Measurements from ENCODE around the gene KCNJ16. TPM values are rescaled to one million over a fixed set of nuclear protein-coding genes. Genes with fewer than 3 reads are reported as not detected.

KCNJ16 gene
- total RNA-seq, 1 donor from 2014 or later, result 0.35 TPM

- Histone ChIP-seq H3K27ac (no peak overlapping the region), H3K4me1 (no peaks in the 10 kb centered on the region), H3K27me3 (no peaks in the 10 kb centered on the region), H3K36me3 (no peaks in the 10 kb centered on the region), H3K4me3 (no peak overlapping the region), H3K9me3 (no peaks in the 10 kb centered on the region)
- intact Hi-C loops (cut with DNase I), result no loop called here
- no peak for ATAC-seq
- DNase-seq, result no peak
- no peak for TF ChIP-seq CTCF (IDR thresholded peaks at IDR 0.05)
Observed at GRCh38 chr17:70130289-70130688, 55.3 kb downstream of the KCNJ16 start.

GRCh38 chr17:70132505-70132904 is 57.5 kb downstream of the KCNJ16 start:
- no peak for ATAC-seq
- H3K27ac ChIP-seq, result no peak overlapping the region
- no peaks in the 10 kb centered on the region for H3K36me3 ChIP-seq
- intact Hi-C loops (cut with DNase I), result no loop called here
- DNase-seq, result no peak
- H3K27me3 ChIP-seq, result no peaks in the 10 kb centered on the region
- no peak for TF ChIP-seq CTCF (IDR thresholded peaks at IDR 0.05)
- no peaks in the 10 kb centered on the region for H3K9me3 ChIP-seq
- H3K4me1 ChIP-seq, result peaks cover 4% of the 10 kb centered on the region
- H3K4me3 ChIP-seq, result no peak overlapping the region

GRCh38 chr17:70134042-70134441 is 59.0 kb downstream of the KCNJ16 start:
- H3K9me3 ChIP-seq, result no peaks in the 10 kb centered on the region
- no peak overlapping the region for H3K27ac ChIP-seq
- intact Hi-C loops (cut with DNase I), result no loop called here
- no peak for DNase-seq
- no peaks in the 10 kb centered on the region for H3K36me3 ChIP-seq
- no peak for ATAC-seq
- no peak for TF ChIP-seq CTCF (IDR thresholded peaks at IDR 0.05)
- peaks cover 4% of the 10 kb centered on the region for H3K4me1 ChIP-seq
- no peak overlapping the region for H3K4me3 ChIP-seq
- no peaks in the 10 kb centered on the region for H3K27me3 ChIP-seq

- no peak for TF ChIP-seq CTCF (IDR thresholded peaks at IDR 0.05)
- peaks cover 4% of the 10 kb centered on the region for H3K4me1 ChIP-seq
- H3K27ac ChIP-seq, result no peak overlapping the region
- H3K27me3 ChIP-seq, result no peaks in the 10 kb centered on the region
- ATAC-seq (no peak), DNase-seq (no peak)
- H3K4me3 ChIP-seq, result no peak overlapping the region
- intact Hi-C loops (cut with DNase I), result no loop called here
- H3K9me3 ChIP-seq, result no peaks in the 10 kb centered on the region
- H3K36me3 ChIP-seq, result no peaks in the 10 kb centered on the region
Observed at GRCh38 chr17:70134777-70135176, 59.8 kb downstream of the KCNJ16 start.

- no peaks in the 10 kb centered on the region for H3K27me3 ChIP-seq
- intact Hi-C loops (cut with DNase I), result no loop called here
- DNase-seq (no peak), ATAC-seq (peak; percentile 44)
- no peaks in the 10 kb centered on the region for H3K9me3 ChIP-seq
- TF ChIP-seq CTCF (IDR thresholded peaks at IDR 0.05), result no peak
- H3K4me3 ChIP-seq, result no peak overlapping the region
- H3K27ac ChIP-seq, result no peak overlapping the region
- H3K36me3 ChIP-seq, result no peaks in the 10 kb centered on the region
- H3K4me1 ChIP-seq, result peaks cover 4% of the 10 kb centered on the region
Observed at GRCh38 chr17:70136131-70136530, 61.1 kb downstream of the KCNJ16 start.
